Esophagus squamous epithelium (tissue), 5 donors: ENCODE measurements around the gene ZFHX3. TPM values are rescaled to one million over a fixed set of nuclear protein-coding genes. Genes with fewer than 3 reads are reported as not detected.

Source experiments
- DNase-seq: peaks from one replicate; lab custom pipeline; 2025; lab: John Stamatoyannopoulos, UW
- H3K27ac ChIP-seq, 4 donors: fragments of 200-600 bp; sonication (generic); one replicate each; pipeline ENCODE4 v1.5.1; 2016 to 2019; ENCODE audit warnings: mild to moderate bottlenecking in 1 of 4
- H3K27me3 ChIP-seq, 4 donors: fragments of 200-600 bp; sonication (generic); 1 replicate in 3 of 4; 2 replicates in 1 of 4; pipeline versions ENCODE4 v1.5.1 to v1.6.0; 2017 to 2021; ENCODE audit warnings: antibody characterized with exemption in 1 of 4
- H3K36me3 ChIP-seq, 3 donors: fragments of 200-600 bp; sonication (generic); one replicate each; pipeline ENCODE4 v1.5.1; 2016 to 2019
- H3K4me1 ChIP-seq, 3 donors: fragments of 200-600 bp; sonication (generic); one replicate each; pipeline ENCODE4 v1.5.1; 2017 to 2019
- H3K4me3 ChIP-seq, 4 donors: fragments of 200-600 bp; sonication (generic); 1 replicate in 3 of 4; 2 replicates in 1 of 4; pipeline ENCODE4 v1.5.1; 2016 to 2019; ENCODE audit warnings: mild to moderate bottlenecking in 2 of 4, moderate library complexity in 1 of 4
- H3K9me3 ChIP-seq, 3 donors: fragments of 200-600 bp; sonication (generic); one replicate each; pipeline ENCODE4 v1.5.1; 2016 to 2019
- POLR2A ChIP-seq, 4 donors: fragments of 450-650 bp; IDR thresholded peaks; one replicate each; pipeline ENCODE4 v1.6.1; 2017; ENCODE audit warnings: antibody characterized with exemption in 4 of 4, mild to moderate bottlenecking in 4 of 4, moderate library complexity in 3 of 4
- WGBS, 2 donors: methylation state at CpG; one replicate each; pipeline ENCODE4 v1.1.5; 2018; 5-methylcytosine and 5-hydroxymethylcytosine counted together
- intact Hi-C: fragments of 100-400 bp; cut with DNase I; formaldehyde crosslinking; loops from one replicate; pipeline ENCODE4 v1.15.0; 2022
- total RNA-seq, 4 donors: library from RNA; depleted of rRNA; stranded (reverse); fragments of >200 nt; gene quantifications; one replicate each; pipeline ENCODE4 v1.1.0, GENCODE V29; 2016
- TF ChIP-seq, protein P1 (sequence below), 6 experiments: fragments of 450-650 bp in 4 of 6; fragments of 200-600 bp in 2 of 6; sonication (generic) in 2 of 6; IDR thresholded peaks; one replicate each; pipeline ENCODE4 v1.5.1; 2016 to 2019; ENCODE audit warnings: antibody characterized with exemption in 6 of 6, mild to moderate bottlenecking in 4 of 6, moderate library complexity in 4 of 6
- donor health status: DM: yes; HTN: yes; CAD: no.

The ZFHX3 gene
- total RNA-seq, 4 donors from 2014 or later = 3.5 to 12.8 (median 4.5) TPM

DNA sequence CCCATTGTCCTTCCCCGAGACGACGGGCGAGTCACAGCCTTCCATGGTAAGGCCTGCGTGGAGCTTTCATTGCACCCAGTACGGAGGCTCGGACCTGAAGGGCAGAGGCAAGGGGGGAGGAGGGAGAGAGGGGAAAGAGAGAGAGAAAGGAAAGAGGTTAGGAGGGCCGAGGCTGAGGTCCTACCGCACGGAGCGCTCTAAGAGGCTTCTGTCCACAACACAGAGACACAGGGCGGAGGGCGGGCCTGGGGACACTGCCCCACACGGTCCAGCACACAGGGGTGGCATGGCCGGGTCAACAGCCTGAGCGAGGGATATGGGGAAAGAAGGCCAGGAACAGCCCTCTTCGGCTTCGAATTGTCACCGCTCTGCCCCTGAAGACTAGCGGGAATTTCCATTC lies 87.8 kb downstream of the ZFHX3 start:
- no peak overlapping the region for H3K4me3 ChIP-seq
- no peaks in the 10 kb centered on the region for H3K9me3 ChIP-seq
- H3K27me3 ChIP-seq = no peaks in the 10 kb centered on the region
- no peak for DNase-seq
- 94 to 97% methylated on average over 7 to 12 of the region's 20 CpGs for WGBS, 2 donors
- TF ChIP-seq, protein P1, sequence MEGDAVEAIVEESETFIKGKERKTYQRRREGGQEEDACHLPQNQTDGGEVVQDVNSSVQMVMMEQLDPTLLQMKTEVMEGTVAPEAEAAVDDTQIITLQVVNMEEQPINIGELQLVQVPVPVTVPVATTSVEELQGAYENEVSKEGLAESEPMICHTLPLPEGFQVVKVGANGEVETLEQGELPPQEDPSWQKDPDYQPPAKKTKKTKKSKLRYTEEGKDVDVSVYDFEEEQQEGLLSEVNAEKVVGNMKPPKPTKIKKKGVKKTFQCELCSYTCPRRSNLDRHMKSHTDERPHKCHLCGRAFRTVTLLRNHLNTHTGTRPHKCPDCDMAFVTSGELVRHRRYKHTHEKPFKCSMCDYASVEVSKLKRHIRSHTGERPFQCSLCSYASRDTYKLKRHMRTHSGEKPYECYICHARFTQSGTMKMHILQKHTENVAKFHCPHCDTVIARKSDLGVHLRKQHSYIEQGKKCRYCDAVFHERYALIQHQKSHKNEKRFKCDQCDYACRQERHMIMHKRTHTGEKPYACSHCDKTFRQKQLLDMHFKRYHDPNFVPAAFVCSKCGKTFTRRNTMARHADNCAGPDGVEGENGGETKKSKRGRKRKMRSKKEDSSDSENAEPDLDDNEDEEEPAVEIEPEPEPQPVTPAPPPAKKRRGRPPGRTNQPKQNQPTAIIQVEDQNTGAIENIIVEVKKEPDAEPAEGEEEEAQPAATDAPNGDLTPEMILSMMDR (IDR thresholded peaks at IDR 0.05) = no peak
- no peak for TF ChIP-seq POLR2A (IDR thresholded peaks at IDR 0.05)
- peaks cover 7 to 40% (median 10%) of the 10 kb centered on the region in 3 donors for H3K36me3 ChIP-seq
- H3K4me1 ChIP-seq = no peaks in the 10 kb centered on the region
- H3K27ac ChIP-seq = no peak overlapping the region
- intact Hi-C loops = no loop called here

DNA sequence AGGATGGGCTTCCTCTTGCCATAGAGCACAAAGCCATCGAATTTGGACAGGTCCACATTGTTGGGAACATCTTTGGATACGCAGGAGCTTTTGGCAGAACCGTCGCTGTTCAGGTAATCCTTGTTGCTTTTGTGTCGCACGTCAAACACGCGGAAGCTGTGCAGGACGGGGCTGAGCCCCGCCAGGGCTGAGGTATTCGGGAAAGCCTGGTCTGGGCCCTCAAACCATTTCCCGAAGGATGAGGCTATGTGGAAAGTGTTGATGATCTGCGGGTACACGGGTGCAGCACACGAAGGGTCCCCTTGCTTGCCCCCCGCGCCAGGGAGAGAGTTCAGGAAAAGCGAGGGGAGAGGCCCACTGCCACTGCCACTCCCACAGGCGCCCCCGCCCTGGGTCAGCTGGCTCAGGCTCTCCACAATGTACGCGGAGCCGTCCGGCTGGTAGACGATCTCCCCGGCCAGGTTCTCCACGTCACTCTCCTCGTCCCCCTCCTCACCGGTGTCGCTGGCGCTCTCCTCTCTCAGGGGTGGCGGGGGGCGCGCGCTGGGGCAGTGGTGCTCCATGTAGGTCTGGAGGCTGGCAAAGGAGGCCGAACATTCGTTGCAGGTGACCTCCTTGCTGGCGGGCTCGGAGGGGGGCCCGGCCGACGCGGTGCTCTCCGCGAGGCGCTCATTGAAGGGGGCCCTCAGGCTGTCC lies 88.5 kb downstream of the ZFHX3 start:
- WGBS, 2 donors = 94 to 97% methylated on average over 17 to 22 of the region's 46 CpGs
- Histone ChIP-seq H3K27me3 (no peaks in the 10 kb centered on the region), H3K27ac (no peak overlapping the region), H3K4me3 (no peak overlapping the region), H3K36me3 (peaks cover 7 to 40% (median 10%) of the 10 kb centered on the region in 3 donors), H3K9me3 (no peaks in the 10 kb centered on the region), H3K4me1 (no peaks in the 10 kb centered on the region)
- intact Hi-C loops = no loop called here
- TF ChIP-seq, protein P1 (IDR thresholded peaks at IDR 0.05) = no peak
- no peak for TF ChIP-seq POLR2A (IDR thresholded peaks at IDR 0.05)
- no peak for DNase-seq

DNA sequence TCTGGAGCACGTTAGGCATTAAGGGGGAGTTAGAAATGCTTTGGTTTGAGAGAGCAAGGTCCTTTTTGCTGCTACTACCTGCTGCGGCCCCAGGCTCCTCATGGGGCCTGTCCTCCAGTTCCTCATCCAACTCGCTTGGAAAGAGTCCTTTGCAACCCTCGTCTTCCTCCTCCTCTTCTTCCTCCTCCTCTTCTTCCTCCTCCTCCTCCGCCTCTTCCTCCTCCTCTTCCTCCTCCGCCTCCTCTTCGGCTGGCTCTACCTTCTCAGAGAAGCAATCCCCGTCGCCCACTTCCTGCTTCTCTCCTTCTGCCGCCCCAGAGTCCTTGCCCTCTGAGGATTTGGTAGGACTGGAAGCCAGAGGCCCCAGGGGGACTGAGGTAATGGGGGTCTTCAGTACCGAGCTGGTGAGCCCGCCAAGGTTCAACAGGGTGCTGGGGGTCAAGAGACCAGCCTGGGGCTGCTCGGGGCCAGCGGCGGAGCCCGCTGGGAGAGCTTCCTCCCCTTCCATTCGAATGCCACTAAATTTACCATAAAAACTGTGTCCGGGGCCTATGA lies 89.3 kb downstream of the ZFHX3 start:
- intact Hi-C loops = no loop called here
- H3K36me3 ChIP-seq = peaks cover 7 to 40% (median 10%) of the 10 kb centered on the region in 3 donors
- H3K9me3 ChIP-seq = no peaks in the 10 kb centered on the region
- H3K4me1 ChIP-seq = no peaks in the 10 kb centered on the region
- TF ChIP-seq POLR2A (IDR thresholded peaks at IDR 0.05) = no peak
- TF ChIP-seq, protein P1 (IDR thresholded peaks at IDR 0.05) = no peak
- WGBS, 2 donors = 87 to 93% methylated on average over 13 to 15 of the region's 18 CpGs
- no peak for DNase-seq
- H3K27me3 ChIP-seq = no peaks in the 10 kb centered on the region
- H3K4me3 ChIP-seq = no peak overlapping the region
- no peak overlapping the region for H3K27ac ChIP-seq

DNA sequence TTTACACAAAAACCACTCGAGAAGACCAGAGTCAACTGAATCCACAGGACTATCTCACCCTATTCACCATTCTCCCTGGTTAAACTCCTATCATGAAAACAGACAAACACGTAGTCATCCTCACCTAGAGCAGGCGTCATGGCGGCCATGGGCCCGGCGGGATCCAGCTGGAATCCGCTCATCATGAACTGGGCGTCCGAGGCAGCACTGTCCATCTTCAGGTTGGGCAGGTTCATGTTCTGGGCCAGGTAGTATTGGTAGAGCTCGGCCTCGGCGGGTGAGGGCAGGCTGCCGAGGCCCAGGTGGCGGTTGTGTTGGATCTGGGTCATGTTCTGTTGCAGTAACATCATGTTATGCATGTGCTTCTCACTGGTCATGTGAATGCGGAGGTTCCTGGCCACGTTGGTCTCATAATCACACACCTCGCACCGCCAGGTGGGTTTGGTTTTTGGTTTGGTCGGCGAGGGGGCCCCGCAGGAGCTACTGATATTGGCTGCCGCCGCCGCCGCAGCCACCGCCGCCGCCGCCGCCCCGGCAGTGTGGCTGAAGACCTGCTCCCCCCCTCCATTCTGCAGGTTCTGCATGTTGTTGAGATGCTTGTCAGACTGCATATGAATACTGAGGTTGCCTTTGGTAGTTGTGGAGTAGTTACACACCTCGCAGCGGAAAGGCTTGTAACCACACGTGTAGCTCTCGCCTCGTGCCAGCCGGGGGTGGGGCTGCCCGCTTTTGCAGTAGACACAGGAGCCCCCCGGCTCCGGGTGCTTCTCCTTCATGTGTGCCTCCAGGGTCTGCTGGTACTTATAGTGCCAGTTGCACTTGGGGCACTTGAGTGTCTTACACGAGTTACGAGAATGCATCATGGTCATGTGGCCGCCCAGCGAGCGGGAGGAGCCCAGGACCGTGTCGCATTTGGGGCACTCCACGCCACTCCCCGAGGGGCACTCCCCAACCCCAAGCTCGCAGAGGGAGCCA lies 90.3 kb downstream of the ZFHX3 start:
- DNase-seq = no peak
- TF ChIP-seq POLR2A (IDR thresholded peaks at IDR 0.05) = no peak
- TF ChIP-seq, protein P1 (IDR thresholded peaks at IDR 0.05) = no peak
- intact Hi-C loops = no loop called here
- no peaks in the 10 kb centered on the region for H3K4me1 ChIP-seq
- H3K9me3 ChIP-seq = no peaks in the 10 kb centered on the region
- no peak overlapping the region for H3K4me3 ChIP-seq
- no peak overlapping the region for H3K27ac ChIP-seq
- peaks cover 7 to 40% (median 10%) of the 10 kb centered on the region in 3 donors for H3K36me3 ChIP-seq
- H3K27me3 ChIP-seq = no peaks in the 10 kb centered on the region
- WGBS, 2 donors = 91 to 95% methylated on average over 25 to 33 of the region's 50 CpGs
